ENCODE data around the gene MAPRE2. TPM values are rescaled to one million over a fixed set of nuclear protein-coding genes. Genes with fewer than 3 reads are reported as not detected.

MAPRE2 gene
- polyA plus RNA-seq, 1 donor from 2014 or later: 58.9 TPM

DNA sequence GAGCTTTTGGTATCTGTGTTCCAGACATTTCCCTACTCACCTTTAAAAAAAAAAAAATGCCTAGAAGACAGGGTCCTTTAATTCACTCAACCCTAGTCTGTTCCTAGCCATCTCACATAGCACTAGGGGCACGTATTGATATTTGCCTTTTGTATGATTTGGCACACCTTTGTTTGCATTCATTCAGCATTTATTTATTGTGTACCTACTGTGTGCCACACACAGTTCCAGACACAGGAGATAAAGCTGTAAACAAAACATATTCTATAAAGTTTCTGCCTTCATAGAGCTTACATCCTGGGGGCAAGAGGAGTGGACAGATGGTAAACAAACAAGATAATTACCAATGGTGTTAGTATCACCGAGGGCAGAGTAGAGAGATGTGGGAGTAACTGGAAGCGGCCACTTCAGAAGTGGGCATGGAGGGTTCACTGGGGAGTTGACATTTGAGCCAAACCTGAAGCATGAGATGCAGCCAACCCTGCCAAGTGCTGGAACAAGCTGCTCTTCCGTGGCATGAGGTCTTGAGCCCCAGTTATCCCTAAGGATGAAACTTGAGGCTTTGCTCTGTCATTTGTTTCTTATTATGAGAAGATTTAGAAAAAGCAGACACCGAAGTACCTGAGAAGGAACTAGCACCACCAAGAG, 18.2 kb downstream of the MAPRE2 start:
- no peak overlapping the region for H3K4me3 ChIP-seq (ENCODE audit: low read length)
- no peaks in the 10 kb centered on the region for H3K36me3 ChIP-seq (ENCODE audit: insufficient read depth, low read length)
- no peaks in the 10 kb centered on the region for H3K9me3 ChIP-seq (ENCODE audit: low read length)
- H3K9me2 ChIP-seq (ENCODE audit: insufficient read depth, low read length): no peaks in the 10 kb centered on the region
- no peaks in the 10 kb centered on the region for H3K27me3 ChIP-seq (ENCODE audit: insufficient read depth, low read depth, low read length)
- H2AFZ ChIP-seq (ENCODE audit: low read depth, low read length): no peak overlapping the region
- no peak overlapping the region for H3K9ac ChIP-seq (ENCODE audit: low read length)
- H3K27ac ChIP-seq (ENCODE audit: low read length): no peak overlapping the region
- peaks cover 22% of the 10 kb centered on the region for H4K20me1 ChIP-seq (ENCODE audit: insufficient read depth)
- TF ChIP-seq SMC3 (conservative IDR thresholded peaks at IDR 0.05; ENCODE audit: poor library complexity) (no peak), CTCF (IDR thresholded peaks at IDR 0.05; ENCODE audit: poor library complexity, severe bottlenecking) (no peak), POLR2AphosphoS5 (IDR thresholded peaks at IDR 0.05) (no peak), EP300 (conservative IDR thresholded peaks at IDR 0.05; ENCODE audit: poor library complexity, severe bottlenecking) (no peak), TAF1 (IDR thresholded peaks at IDR 0.05; ENCODE audit: low read depth) (no peak), EZH2 (IDR thresholded peaks at IDR 0.05; ENCODE audit: borderline replicate concordance, insufficient read depth, low read length, poor library complexity, severe bottlenecking) (no peak), RAD21 (conservative IDR thresholded peaks at IDR 0.05) (no peak), MXI1 (conservative IDR thresholded peaks at IDR 0.05; ENCODE audit: poor library complexity, severe bottlenecking) (no peak), REST (IDR thresholded peaks at IDR 0.05; ENCODE audit: borderline replicate concordance) (no peak)
- no peak overlapping the region for H3K4me2 ChIP-seq (ENCODE audit: low read length)
- no peaks in the 10 kb centered on the region for H3F3A ChIP-seq (ENCODE audit: insufficient read depth, low read length, poor library complexity, severe bottlenecking)
- peaks cover 80% of the 10 kb centered on the region for H3K79me2 ChIP-seq (replicated peaks; ENCODE audit: insufficient read depth, low read length)

GRCh38 chr18:35060122-35060815, 19.1 kb downstream of the MAPRE2 start:
- H4K20me1 ChIP-seq (ENCODE audit: insufficient read depth): peaks cover 26% of the 10 kb centered on the region
- H3K79me2 ChIP-seq (replicated peaks; ENCODE audit: insufficient read depth, low read length): peaks cover 73% of the 10 kb centered on the region
- no peak overlapping the region for H3K27ac ChIP-seq (ENCODE audit: low read length)
- H2AFZ ChIP-seq (ENCODE audit: low read depth, low read length): no peak overlapping the region
- H3K9me3 ChIP-seq (ENCODE audit: low read length): no peaks in the 10 kb centered on the region
- H3K4me2 ChIP-seq (ENCODE audit: low read length): no peak overlapping the region
- no peaks in the 10 kb centered on the region for H3F3A ChIP-seq (ENCODE audit: insufficient read depth, low read length, poor library complexity, severe bottlenecking)
- no peaks in the 10 kb centered on the region for H3K9me2 ChIP-seq (ENCODE audit: insufficient read depth, low read length)
- no peaks in the 10 kb centered on the region for H3K27me3 ChIP-seq (ENCODE audit: insufficient read depth, low read depth, low read length)
- H3K36me3 ChIP-seq (ENCODE audit: insufficient read depth, low read length): no peaks in the 10 kb centered on the region
- no peak overlapping the region for H3K4me3 ChIP-seq (ENCODE audit: low read length)
- H3K9ac ChIP-seq (ENCODE audit: low read length): no peak overlapping the region
- TF ChIP-seq TAF1 (IDR thresholded peaks at IDR 0.05; ENCODE audit: low read depth) (no peak), EZH2 (IDR thresholded peaks at IDR 0.05; ENCODE audit: borderline replicate concordance, insufficient read depth, low read length, poor library complexity, severe bottlenecking) (no peak), POLR2AphosphoS5 (IDR thresholded peaks at IDR 0.05) (no peak), MXI1 (conservative IDR thresholded peaks at IDR 0.05; ENCODE audit: poor library complexity, severe bottlenecking) (no peak), CTCF (IDR thresholded peaks at IDR 0.05; ENCODE audit: poor library complexity, severe bottlenecking) (no peak), RAD21 (conservative IDR thresholded peaks at IDR 0.05) (no peak), REST (IDR thresholded peaks at IDR 0.05; ENCODE audit: borderline replicate concordance) (no peak), SMC3 (conservative IDR thresholded peaks at IDR 0.05; ENCODE audit: poor library complexity) (no peak), EP300 (conservative IDR thresholded peaks at IDR 0.05; ENCODE audit: poor library complexity, severe bottlenecking) (no peak)
